Thyroid gland (tissue), 4 donors: ENCODE data around the gene SF1.

Experiments used
- POLR2A ChIP-seq, 2 donors: fragments of 450-650 bp; IDR thresholded peaks; one replicate each; pipeline ENCODE4 v1.6.1; 2017; ENCODE audit warnings: antibody characterized with exemption in 2 of 2, mild to moderate bottlenecking in 2 of 2, moderate library complexity in 1 of 2
- TF ChIP-seq, protein P1 (sequence below), 6 experiments: fragments of 200-600 bp in 3 of 6; fragments of 450-650 bp in 3 of 6; sonication (generic) in 3 of 6; IDR thresholded peaks; one replicate each; pipeline ENCODE4 v1.5.1; 2016 to 2019; ENCODE audit warnings: antibody characterized with exemption in 6 of 6, mild to moderate bottlenecking in 2 of 6, inconsistent platforms in 1 of 6, moderate library complexity in 1 of 6

DNA sequence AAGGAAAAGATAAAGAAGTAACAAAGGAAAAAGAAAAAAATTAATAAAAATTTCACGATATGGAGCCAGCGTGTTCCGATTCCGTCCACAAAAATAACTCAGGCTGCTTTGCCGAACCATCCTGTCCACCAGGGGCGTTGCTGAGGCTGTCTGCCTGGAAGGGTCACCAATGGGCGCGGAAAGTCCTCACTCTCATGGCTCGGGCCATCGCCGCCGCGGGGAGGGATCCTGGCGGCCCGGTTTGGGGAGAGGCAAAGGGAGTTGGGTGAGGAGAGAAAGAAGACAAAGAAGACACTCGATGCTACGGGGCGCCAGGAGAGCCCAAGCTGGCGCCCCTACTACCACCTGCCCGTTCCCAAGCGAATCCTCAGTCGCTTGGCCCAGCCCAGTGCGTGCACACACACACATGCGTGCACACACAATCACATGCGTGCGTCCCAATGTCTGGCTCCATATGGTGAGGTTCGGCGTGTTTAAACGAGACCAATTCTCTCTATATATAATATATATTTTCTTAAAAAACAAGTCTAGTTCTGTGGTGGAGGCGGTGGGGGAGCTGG, 13.0 kb downstream of the SF1 start:
- TF ChIP-seq, protein P1, sequence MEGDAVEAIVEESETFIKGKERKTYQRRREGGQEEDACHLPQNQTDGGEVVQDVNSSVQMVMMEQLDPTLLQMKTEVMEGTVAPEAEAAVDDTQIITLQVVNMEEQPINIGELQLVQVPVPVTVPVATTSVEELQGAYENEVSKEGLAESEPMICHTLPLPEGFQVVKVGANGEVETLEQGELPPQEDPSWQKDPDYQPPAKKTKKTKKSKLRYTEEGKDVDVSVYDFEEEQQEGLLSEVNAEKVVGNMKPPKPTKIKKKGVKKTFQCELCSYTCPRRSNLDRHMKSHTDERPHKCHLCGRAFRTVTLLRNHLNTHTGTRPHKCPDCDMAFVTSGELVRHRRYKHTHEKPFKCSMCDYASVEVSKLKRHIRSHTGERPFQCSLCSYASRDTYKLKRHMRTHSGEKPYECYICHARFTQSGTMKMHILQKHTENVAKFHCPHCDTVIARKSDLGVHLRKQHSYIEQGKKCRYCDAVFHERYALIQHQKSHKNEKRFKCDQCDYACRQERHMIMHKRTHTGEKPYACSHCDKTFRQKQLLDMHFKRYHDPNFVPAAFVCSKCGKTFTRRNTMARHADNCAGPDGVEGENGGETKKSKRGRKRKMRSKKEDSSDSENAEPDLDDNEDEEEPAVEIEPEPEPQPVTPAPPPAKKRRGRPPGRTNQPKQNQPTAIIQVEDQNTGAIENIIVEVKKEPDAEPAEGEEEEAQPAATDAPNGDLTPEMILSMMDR (IDR thresholded peaks at IDR 0.05): no peak
- TF ChIP-seq POLR2A (IDR thresholded peaks at IDR 0.05): no peak
